Endothelial cell of umbilical vein (primary cell): ENCODE data around the gene PNMA8A.

Experiments used
- EZH2 ChIP-seq: IDR thresholded peaks from 2 replicates; pipeline ENCODE4 v1.6.1; 2012; ENCODE audit warnings: borderline replicate concordance, low read depth, mild to moderate bottlenecking, moderate library complexity, low read length, inconsistent platforms; ENCODE audit not compliant: severe bottlenecking
- GATA2 ChIP-seq: IDR thresholded peaks from 2 replicates; pipeline ENCODE4 v1.7.0; 2011; ENCODE audit warnings: low read depth, mild to moderate bottlenecking, moderate library complexity, mixed read lengths, low read length; ENCODE audit not compliant: insufficient read length, insufficient read depth
- JUN ChIP-seq: IDR thresholded peaks from 2 replicates; pipeline ENCODE4 v1.6.1; 2011; ENCODE audit warnings: borderline replicate concordance, low read depth; ENCODE audit not compliant: insufficient read length, insufficient read depth
- MAX ChIP-seq: IDR thresholded peaks from 2 replicates; pipeline ENCODE4 v1.6.1; 2011; ENCODE audit not compliant: insufficient read depth, insufficient read length
- MYC ChIP-seq: IDR thresholded peaks from one replicate; pipeline ENCODE4 v1.6.1; 2011; ENCODE audit warnings: mild to moderate bottlenecking, low read depth, low read length
- POLR2A ChIP-seq: IDR thresholded peaks from 2 replicates; pipeline ENCODE4 v1.6.1; 2012; ENCODE audit warnings: low read depth, mild to moderate bottlenecking, control low read depth, low read length
- POLR2AphosphoS5 ChIP-seq: IDR thresholded peaks from 2 replicates; pipeline ENCODE4 v1.6.1; 2012; ENCODE audit warnings: low read depth, mild to moderate bottlenecking, control low read depth, low read length, moderate library complexity; ENCODE audit not compliant: insufficient read depth
- TF ChIP-seq, protein P1 (sequence below), 2 donors: IDR thresholded peaks; 1 replicate in 1 of 2; 2 replicates in 1 of 2; pipeline ENCODE4 v1.5.1; 2011; ENCODE audit warnings: low read length in 2 of 2, mild to moderate bottlenecking in 2 of 2, moderate library complexity in 2 of 2, control low read depth in 1 of 2, inconsistent platforms in 1 of 2, low read depth in 1 of 2; ENCODE audit not compliant: insufficient read depth in 1 of 2; ENCODE audit errors: extremely low read depth in 1 of 2

- TF ChIP-seq, protein P1, sequence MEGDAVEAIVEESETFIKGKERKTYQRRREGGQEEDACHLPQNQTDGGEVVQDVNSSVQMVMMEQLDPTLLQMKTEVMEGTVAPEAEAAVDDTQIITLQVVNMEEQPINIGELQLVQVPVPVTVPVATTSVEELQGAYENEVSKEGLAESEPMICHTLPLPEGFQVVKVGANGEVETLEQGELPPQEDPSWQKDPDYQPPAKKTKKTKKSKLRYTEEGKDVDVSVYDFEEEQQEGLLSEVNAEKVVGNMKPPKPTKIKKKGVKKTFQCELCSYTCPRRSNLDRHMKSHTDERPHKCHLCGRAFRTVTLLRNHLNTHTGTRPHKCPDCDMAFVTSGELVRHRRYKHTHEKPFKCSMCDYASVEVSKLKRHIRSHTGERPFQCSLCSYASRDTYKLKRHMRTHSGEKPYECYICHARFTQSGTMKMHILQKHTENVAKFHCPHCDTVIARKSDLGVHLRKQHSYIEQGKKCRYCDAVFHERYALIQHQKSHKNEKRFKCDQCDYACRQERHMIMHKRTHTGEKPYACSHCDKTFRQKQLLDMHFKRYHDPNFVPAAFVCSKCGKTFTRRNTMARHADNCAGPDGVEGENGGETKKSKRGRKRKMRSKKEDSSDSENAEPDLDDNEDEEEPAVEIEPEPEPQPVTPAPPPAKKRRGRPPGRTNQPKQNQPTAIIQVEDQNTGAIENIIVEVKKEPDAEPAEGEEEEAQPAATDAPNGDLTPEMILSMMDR (IDR thresholded peaks at IDR 0.05; ENCODE audit: extremely low read depth in 1 of 2, insufficient read depth in 1 of 2, low read depth in 1 of 2, low read length in 2 of 2) = no peak
- TF ChIP-seq POLR2A (no peak), MAX (no peak), POLR2AphosphoS5 (no peak), EZH2 (no peak), MYC (no peak), JUN (no peak), GATA2 (no peak)
Measured at GRCh38 chr19:46441866-46442265, 29.5 kb downstream of the PNMA8A start.
